ENCODE measurements around the gene MAP2K1.

The MAP2K1 gene

DNA sequence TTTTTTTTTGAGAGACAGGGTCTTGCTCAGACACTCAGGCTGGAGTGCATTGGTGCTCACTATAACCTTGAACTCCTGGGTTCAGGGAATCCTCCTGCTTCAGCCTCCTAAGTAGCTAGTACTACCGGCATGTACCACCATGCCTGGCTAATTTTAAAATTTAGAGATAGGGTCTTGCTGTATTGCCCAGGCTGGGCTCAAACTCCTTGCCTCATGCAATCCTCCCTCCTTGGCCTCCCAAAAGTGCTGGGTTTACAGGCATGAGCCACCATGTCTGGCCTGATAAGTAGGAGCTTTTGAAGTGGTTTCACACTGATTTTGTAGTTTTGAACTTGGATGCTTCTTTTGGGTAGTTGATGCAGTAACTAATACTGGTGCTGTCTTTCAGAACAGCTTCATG is 7.8 kb downstream of the MAP2K1 start:
- no peak overlapping the region for H3K27ac ChIP-seq (ENCODE audit: low read length)
- 0 out of 2 replicates have a peak, but pooled peaks cover 2% of the 10 kb centered on the region for H3K36me3 ChIP-seq (replicated peaks; ENCODE audit: insufficient read depth, low read length)

DNA sequence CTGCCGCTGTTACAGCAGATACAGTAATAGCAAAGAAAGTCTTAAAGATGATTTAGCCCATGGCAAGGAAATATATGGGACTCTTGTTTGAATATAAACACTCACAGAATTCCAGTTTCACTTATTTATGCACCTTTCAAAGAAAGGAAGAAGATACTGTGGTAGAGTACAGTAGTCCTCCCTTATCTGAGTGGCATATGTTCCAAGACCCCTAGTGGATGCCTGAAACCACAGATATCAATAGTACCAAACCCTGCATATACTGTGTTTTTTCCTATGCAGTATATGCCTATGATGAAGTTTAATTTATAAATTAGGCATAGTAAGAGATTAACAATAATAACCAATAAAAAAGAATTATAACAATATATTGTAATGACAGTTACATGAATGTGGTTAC is 8.2 kb downstream of the MAP2K1 start:
- Histone ChIP-seq H3K36me3 (replicated peaks; ENCODE audit: insufficient read depth, low read length) (0 out of 2 replicates have a peak, but pooled peaks cover 2% of the 10 kb centered on the region), H3F3A (ENCODE audit: insufficient read depth, low read length) (peaks cover 5% of the 10 kb centered on the region), H3K4me3 (ENCODE audit: low read length) (no peak overlapping the region), H3K27me3 (replicated peaks; ENCODE audit: insufficient read depth, low read length) (no peaks in the 10 kb centered on the region), H3K79me2 (ENCODE audit: low read length) (peaks cover 96% of the 10 kb centered on the region), H3K9me3 (replicated peaks; ENCODE audit: insufficient read depth, low read length) (no peaks in the 10 kb centered on the region), H2AFZ (ENCODE audit: low read length) (no peak overlapping the region), H3K4me2 (ENCODE audit: low read depth, low read length) (no peak overlapping the region), H3K4me1 (ENCODE audit: low read length) (peaks cover 12% of the 10 kb centered on the region), H3K9ac (ENCODE audit: low read length) (no peak overlapping the region), H3K27ac (ENCODE audit: low read length) (no peak overlapping the region), H3K9me2 (replicated peaks; ENCODE audit: insufficient read depth, low read length) (no peaks in the 10 kb centered on the region), H4K20me1 (ENCODE audit: insufficient read depth, low read length) (peaks cover 4% of the 10 kb centered on the region; the same call in 1 of the 2 replicates)
- TF ChIP-seq EZH2phosphoT487 (IDR thresholded peaks at IDR 0.05; ENCODE audit: low read length) (no peak), EZH2 (optimal IDR thresholded peaks at IDR 0.05; ENCODE audit: low read depth, low read length) (no peak)
- TF ChIP-seq, protein P1, sequence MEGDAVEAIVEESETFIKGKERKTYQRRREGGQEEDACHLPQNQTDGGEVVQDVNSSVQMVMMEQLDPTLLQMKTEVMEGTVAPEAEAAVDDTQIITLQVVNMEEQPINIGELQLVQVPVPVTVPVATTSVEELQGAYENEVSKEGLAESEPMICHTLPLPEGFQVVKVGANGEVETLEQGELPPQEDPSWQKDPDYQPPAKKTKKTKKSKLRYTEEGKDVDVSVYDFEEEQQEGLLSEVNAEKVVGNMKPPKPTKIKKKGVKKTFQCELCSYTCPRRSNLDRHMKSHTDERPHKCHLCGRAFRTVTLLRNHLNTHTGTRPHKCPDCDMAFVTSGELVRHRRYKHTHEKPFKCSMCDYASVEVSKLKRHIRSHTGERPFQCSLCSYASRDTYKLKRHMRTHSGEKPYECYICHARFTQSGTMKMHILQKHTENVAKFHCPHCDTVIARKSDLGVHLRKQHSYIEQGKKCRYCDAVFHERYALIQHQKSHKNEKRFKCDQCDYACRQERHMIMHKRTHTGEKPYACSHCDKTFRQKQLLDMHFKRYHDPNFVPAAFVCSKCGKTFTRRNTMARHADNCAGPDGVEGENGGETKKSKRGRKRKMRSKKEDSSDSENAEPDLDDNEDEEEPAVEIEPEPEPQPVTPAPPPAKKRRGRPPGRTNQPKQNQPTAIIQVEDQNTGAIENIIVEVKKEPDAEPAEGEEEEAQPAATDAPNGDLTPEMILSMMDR (IDR thresholded peaks at IDR 0.05; ENCODE audit: low read length), result no peak
- no peak for DNase-seq

More for the DNA sequence above, 7.8 kb downstream of the MAP2K1 start:
- H3K9ac ChIP-seq (ENCODE audit: low read length), result no peak overlapping the region
- no peak for TF ChIP-seq EZH2phosphoT487 (IDR thresholded peaks at IDR 0.05; ENCODE audit: low read length)
- TF ChIP-seq, protein P1 (IDR thresholded peaks at IDR 0.05; ENCODE audit: low read length), result no peak
- no peak for TF ChIP-seq EZH2 (optimal IDR thresholded peaks at IDR 0.05; ENCODE audit: low read depth, low read length)
- 0 out of 2 replicates have a peak, but pooled peaks cover 4% of the 10 kb centered on the region for H4K20me1 ChIP-seq (ENCODE audit: insufficient read depth, low read length)
- DNase-seq, result no peak
- no peaks in the 10 kb centered on the region for H3K9me3 ChIP-seq (replicated peaks; ENCODE audit: insufficient read depth, low read length)
- no peaks in the 10 kb centered on the region for H3K9me2 ChIP-seq (replicated peaks; ENCODE audit: insufficient read depth, low read length)
- H3K79me2 ChIP-seq (ENCODE audit: low read length), result peaks cover 96% of the 10 kb centered on the region
- H3K4me3 ChIP-seq (ENCODE audit: low read length), result no peak overlapping the region
- no peak overlapping the region for H2AFZ ChIP-seq (ENCODE audit: low read length)
- H3K4me2 ChIP-seq (ENCODE audit: low read depth, low read length), result no peak overlapping the region
- peaks cover 16% of the 10 kb centered on the region for H3K4me1 ChIP-seq (ENCODE audit: low read length)
- peaks cover 9% of the 10 kb centered on the region for H3F3A ChIP-seq (ENCODE audit: insufficient read depth, low read length)
- H3K27me3 ChIP-seq (replicated peaks; ENCODE audit: insufficient read depth, low read length), result no peaks in the 10 kb centered on the region

DNA sequence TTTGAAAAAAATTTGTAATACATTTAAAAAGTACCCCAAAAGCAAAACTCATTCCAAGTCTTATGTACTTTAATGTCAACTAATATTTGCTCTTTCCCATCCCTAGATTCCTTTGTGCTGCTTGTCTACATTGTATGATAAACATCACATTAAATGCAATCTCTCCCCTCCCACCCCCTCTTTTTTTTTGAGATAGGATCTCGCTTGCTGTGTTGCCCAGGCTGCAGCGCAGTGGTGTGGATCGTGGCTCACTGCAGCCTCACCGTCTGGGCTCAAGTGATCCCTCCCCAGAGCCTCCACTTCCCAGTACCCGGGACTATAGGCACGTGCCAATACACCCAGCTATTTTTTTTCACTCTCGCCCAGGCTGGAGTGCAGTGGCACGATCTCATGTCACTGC is 12.6 kb downstream of the MAP2K1 start:
- TF ChIP-seq, protein P1 (IDR thresholded peaks at IDR 0.05; ENCODE audit: low read length), result no peak
- no peak for TF ChIP-seq EZH2phosphoT487 (IDR thresholded peaks at IDR 0.05; ENCODE audit: low read length)
- TF ChIP-seq EZH2 (optimal IDR thresholded peaks at IDR 0.05; ENCODE audit: low read depth, low read length), result no peak
- Histone ChIP-seq H3K4me1 (ENCODE audit: low read length) (no peaks in the 10 kb centered on the region), H3K79me2 (ENCODE audit: low read length) (peaks cover 96% of the 10 kb centered on the region), H3K27me3 (replicated peaks; ENCODE audit: insufficient read depth, low read length) (no peaks in the 10 kb centered on the region), H4K20me1 (ENCODE audit: insufficient read depth, low read length) (peaks cover 7% of the 10 kb centered on the region; the same call in 1 of the 2 replicates), H3K4me3 (ENCODE audit: low read length) (no peak overlapping the region), H2AFZ (ENCODE audit: low read length) (no peak overlapping the region), H3K9me2 (replicated peaks; ENCODE audit: insufficient read depth, low read length) (no peaks in the 10 kb centered on the region), H3K36me3 (replicated peaks; ENCODE audit: insufficient read depth, low read length) (0 out of 2 replicates have a peak, but pooled peaks cover 2% of the 10 kb centered on the region), H3K9me3 (replicated peaks; ENCODE audit: insufficient read depth, low read length) (no peaks in the 10 kb centered on the region), H3F3A (ENCODE audit: insufficient read depth, low read length) (no peaks in the 10 kb centered on the region), H3K4me2 (ENCODE audit: low read depth, low read length) (no peak overlapping the region), H3K9ac (ENCODE audit: low read length) (no peak overlapping the region), H3K27ac (ENCODE audit: low read length) (no peak overlapping the region)
- DNase-seq, result no peak
